ENCODE measurements around the gene DYNLT1.

DNA sequence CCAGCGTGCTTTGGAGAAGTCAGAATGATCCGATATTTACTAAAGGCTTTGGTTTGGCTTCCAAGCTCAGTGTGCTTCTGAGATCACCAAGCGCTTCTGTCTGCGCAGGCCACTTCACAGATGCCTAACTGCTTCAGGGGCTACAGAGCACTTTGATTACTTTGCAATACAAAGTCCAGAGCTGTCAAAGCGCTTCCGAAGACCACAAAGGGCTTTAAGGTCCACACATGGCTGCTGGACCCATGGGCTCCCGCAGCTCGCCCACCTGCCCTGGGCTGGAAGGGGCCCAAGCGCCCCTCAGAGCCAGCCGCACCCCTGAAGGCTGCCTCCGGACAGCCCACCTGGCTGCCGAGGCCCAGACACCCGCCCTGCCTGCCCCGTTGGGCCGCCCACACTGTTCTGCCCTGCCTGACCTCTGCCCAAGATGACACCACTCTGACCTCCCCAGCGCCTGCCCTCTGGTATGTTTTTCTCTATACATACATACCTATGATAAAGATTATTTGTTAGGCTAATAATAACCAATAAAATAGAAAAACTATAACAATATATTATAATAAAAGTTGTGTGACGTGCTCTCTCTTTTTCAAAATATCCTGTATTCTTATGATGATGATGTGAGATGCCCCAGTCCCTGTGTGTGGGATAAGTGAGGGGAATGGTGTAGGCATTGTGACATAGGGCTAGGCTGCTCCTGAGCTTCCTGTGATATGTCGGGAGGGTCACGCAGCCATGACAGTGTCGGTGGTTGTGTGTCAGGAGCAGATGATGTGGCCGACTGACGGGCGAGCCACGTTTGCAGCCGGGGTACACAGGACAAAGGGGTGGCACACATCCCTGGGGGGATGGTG is 22.6 kb downstream of the DYNLT1 start:
- TF ChIP-seq, protein P1, sequence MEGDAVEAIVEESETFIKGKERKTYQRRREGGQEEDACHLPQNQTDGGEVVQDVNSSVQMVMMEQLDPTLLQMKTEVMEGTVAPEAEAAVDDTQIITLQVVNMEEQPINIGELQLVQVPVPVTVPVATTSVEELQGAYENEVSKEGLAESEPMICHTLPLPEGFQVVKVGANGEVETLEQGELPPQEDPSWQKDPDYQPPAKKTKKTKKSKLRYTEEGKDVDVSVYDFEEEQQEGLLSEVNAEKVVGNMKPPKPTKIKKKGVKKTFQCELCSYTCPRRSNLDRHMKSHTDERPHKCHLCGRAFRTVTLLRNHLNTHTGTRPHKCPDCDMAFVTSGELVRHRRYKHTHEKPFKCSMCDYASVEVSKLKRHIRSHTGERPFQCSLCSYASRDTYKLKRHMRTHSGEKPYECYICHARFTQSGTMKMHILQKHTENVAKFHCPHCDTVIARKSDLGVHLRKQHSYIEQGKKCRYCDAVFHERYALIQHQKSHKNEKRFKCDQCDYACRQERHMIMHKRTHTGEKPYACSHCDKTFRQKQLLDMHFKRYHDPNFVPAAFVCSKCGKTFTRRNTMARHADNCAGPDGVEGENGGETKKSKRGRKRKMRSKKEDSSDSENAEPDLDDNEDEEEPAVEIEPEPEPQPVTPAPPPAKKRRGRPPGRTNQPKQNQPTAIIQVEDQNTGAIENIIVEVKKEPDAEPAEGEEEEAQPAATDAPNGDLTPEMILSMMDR (IDR thresholded peaks at IDR 0.05; ENCODE audit: insufficient read depth, low read length), result no peak
- TF ChIP-seq POLR2AphosphoS5 (IDR thresholded peaks at IDR 0.05; ENCODE audit: low read depth) (no peak), SPI1 (IDR thresholded peaks at IDR 0.05; ENCODE audit: borderline replicate concordance, low read depth) (no peak), GABPA (IDR thresholded peaks at IDR 0.05; ENCODE audit: low read depth) (no peak)
- TF ChIP-seq, protein P2, sequence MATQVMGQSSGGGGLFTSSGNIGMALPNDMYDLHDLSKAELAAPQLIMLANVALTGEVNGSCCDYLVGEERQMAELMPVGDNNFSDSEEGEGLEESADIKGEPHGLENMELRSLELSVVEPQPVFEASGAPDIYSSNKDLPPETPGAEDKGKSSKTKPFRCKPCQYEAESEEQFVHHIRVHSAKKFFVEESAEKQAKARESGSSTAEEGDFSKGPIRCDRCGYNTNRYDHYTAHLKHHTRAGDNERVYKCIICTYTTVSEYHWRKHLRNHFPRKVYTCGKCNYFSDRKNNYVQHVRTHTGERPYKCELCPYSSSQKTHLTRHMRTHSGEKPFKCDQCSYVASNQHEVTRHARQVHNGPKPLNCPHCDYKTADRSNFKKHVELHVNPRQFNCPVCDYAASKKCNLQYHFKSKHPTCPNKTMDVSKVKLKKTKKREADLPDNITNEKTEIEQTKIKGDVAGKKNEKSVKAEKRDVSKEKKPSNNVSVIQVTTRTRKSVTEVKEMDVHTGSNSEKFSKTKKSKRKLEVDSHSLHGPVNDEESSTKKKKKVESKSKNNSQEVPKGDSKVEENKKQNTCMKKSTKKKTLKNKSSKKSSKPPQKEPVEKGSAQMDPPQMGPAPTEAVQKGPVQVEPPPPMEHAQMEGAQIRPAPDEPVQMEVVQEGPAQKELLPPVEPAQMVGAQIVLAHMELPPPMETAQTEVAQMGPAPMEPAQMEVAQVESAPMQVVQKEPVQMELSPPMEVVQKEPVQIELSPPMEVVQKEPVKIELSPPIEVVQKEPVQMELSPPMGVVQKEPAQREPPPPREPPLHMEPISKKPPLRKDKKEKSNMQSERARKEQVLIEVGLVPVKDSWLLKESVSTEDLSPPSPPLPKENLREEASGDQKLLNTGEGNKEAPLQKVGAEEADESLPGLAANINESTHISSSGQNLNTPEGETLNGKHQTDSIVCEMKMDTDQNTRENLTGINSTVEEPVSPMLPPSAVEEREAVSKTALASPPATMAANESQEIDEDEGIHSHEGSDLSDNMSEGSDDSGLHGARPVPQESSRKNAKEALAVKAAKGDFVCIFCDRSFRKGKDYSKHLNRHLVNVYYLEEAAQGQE (IDR thresholded peaks at IDR 0.05; ENCODE audit: insufficient replicate concordance, low read depth), result no peak
